Choroid plexus epithelial cell (primary cell): ENCODE measurements around the gene ADCY7.
A peak's percentile ranks its signal among the peaks of the same experiment; 100 is the strongest.

Experiments
- DNase-seq: peaks from one replicate; pipeline ENCODE4 v3.0.0-alpha.2; 2010; ENCODE audit warnings: low read depth
- H3K4me3 ChIP-seq: 2 replicates; pipeline ENCODE4 v1.5.1; 2011; ENCODE audit warnings: low read depth, mild to moderate bottlenecking, control low read depth, low read length, moderate library complexity
- TF ChIP-seq, protein P1 (sequence below): conservative IDR thresholded peaks from 2 replicates; pipeline ENCODE4 v1.5.1; 2011; ENCODE audit warnings: low read depth, mild to moderate bottlenecking, control low read depth, inconsistent platforms, low read length, moderate library complexity

Gene ADCY7

DNA sequence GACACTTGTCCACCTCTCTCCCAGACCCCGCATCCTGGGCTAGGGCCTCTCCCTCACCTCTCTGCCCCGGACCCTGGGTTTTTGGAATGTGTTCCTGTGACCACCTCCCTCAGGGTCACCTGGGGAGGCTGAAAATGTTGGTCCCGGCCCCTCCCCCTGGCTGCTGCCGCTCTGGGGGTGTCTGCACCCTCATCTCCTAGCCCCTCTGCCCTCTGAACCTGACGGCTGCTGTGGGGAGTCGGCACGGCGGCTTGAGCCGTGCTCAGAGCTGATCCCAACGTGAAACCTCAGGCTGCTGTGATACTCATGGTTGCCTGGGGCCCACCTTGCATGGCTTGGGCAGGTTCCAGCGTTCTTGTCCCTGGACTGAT is 42.8 kb downstream of the ADCY7 start:
- TF ChIP-seq, protein P1, sequence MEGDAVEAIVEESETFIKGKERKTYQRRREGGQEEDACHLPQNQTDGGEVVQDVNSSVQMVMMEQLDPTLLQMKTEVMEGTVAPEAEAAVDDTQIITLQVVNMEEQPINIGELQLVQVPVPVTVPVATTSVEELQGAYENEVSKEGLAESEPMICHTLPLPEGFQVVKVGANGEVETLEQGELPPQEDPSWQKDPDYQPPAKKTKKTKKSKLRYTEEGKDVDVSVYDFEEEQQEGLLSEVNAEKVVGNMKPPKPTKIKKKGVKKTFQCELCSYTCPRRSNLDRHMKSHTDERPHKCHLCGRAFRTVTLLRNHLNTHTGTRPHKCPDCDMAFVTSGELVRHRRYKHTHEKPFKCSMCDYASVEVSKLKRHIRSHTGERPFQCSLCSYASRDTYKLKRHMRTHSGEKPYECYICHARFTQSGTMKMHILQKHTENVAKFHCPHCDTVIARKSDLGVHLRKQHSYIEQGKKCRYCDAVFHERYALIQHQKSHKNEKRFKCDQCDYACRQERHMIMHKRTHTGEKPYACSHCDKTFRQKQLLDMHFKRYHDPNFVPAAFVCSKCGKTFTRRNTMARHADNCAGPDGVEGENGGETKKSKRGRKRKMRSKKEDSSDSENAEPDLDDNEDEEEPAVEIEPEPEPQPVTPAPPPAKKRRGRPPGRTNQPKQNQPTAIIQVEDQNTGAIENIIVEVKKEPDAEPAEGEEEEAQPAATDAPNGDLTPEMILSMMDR: no peak
- no peak for DNase-seq
- no peak overlapping the region for H3K4me3 ChIP-seq

DNA sequence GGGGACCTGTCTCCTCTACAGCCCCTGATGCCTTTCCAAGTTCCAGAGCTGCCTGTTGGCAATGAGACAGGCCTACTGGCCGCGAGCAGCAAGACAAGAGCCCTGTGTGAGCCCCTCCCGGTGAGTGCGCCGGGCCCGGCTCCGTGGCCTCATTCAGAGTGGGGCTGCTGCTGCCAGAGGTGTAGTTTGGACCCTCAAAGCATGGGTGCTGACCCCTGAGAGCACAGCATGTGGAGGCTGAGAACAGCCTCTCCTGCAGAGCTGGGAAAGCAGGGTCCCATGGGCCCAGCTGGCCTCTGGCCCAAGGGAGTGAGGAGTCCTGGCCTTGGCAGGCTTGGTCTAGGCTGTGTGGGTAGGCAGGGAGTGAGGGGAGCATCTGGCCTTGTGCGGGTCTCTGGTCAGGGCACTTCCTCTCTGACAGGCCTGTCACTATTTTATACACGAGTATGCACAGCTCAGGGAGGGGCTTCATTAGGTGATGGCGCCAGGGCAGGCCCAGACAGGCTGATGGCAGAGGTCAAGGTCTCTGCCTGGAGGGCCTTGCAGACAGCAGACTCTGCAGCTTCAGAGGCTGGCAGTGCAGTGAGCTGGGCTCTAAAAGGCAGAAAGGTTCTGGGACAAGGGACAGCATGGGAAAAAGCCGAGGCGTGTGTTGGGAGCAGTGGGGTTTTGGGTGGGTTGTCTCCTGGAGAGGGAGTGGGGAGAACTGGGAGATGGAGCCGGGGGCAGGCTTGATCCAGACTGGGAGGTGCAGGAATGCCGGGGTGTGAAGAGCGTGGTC is 43.4 kb downstream of the ADCY7 start:
- TF ChIP-seq, protein P1: no peak

DNA sequence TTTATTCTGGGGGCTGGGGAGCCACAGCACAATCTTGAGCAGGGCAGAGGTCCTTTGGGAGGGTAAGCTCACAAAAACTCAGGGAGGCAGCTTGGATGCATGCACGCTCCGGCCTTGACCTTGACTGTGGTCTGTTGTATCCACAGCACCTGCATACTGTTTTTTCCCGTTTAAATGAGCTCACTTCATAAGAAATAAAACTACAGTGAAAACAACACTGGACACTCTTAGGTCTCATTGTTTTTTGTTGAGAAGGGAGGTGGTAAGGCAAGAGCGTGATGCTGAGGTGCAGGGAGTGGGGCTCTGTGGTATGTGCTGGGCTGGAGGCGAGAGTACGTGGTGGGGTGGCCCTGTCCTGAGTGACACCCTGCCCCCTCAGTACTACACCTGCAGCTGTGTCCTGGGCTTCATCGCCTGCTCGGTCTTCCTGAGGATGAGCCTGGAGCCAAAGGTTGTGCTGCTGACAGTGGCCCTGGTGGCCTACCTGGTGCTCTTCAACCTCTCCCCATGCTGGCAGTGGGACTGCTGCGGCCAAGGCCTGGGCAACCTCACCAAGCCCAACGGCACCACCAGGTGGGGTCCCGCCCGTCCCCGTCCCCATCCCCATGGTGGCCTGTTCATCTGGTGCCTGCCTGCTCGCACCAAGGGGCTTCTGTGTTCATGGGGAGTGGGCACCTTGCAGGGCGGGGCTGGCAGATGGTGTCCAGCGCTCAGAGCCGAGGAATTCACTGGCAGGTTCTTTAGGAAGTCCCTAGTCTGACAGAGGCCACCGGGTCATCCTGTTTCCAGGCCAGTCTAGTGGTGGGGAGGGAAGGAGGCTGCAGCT is 44.2 kb downstream of the ADCY7 start:
- no peak overlapping the region for H3K4me3 ChIP-seq
- DNase-seq: no peak
- TF ChIP-seq, protein P1: no peak

More for the DNA sequence above, 43.4 kb downstream of the ADCY7 start:
- no peak overlapping the region for H3K4me3 ChIP-seq
- no peak for DNase-seq

DNA sequence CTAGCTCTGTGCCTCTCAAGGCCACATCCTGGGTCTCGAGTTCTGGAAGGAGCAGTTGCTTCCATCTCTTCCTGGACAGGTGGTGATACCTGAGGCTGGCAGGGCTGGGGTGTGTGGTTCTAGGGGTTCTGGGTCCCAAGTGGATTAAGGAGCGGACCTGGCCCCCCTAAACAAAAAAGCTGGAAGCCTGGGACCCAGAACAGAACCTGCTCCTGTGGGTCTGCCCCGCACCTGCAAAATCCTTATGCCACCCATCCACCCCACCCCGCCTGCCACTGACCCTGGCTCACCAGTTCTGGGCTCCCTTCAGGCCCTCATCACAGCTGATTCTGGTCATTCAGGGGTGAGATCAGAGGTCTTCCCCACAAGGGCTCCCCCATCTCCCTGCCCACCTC is 44.8 kb downstream of the ADCY7 start:
- TF ChIP-seq, protein P1: no peak
- no peak for DNase-seq
- no peak overlapping the region for H3K4me3 ChIP-seq

DNA sequence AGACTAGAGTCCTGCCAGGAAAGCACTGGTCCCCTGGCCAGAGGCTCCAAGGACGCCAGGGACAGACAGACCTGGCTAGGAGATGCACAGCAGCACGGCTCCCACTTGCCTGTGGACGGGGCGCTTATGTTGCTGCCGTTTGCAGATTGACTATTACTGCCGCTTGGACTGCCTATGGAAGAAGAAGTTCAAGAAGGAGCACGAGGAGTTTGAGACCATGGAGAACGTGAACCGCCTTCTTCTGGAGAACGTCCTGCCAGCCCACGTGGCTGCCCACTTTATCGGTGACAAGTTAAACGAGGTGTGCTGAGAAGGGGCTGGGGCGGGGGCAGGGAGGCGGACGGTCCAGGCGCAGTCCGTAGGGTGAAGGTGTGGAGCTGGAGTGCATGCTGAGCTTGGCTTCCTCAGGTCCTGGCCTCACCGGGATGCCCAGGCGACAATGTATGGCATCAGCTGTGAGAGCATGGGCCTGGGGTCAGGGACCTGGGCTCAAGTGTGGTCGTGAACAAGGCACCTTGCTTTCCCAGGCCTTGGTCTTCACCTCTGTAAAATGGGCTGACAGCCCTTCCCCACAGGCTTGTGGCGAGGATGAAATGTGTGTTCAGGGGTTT is 45.6 kb downstream of the ADCY7 start:
- H3K4me3 ChIP-seq: no peak overlapping the region
- no peak for DNase-seq
- TF ChIP-seq, protein P1: no peak

DNA sequence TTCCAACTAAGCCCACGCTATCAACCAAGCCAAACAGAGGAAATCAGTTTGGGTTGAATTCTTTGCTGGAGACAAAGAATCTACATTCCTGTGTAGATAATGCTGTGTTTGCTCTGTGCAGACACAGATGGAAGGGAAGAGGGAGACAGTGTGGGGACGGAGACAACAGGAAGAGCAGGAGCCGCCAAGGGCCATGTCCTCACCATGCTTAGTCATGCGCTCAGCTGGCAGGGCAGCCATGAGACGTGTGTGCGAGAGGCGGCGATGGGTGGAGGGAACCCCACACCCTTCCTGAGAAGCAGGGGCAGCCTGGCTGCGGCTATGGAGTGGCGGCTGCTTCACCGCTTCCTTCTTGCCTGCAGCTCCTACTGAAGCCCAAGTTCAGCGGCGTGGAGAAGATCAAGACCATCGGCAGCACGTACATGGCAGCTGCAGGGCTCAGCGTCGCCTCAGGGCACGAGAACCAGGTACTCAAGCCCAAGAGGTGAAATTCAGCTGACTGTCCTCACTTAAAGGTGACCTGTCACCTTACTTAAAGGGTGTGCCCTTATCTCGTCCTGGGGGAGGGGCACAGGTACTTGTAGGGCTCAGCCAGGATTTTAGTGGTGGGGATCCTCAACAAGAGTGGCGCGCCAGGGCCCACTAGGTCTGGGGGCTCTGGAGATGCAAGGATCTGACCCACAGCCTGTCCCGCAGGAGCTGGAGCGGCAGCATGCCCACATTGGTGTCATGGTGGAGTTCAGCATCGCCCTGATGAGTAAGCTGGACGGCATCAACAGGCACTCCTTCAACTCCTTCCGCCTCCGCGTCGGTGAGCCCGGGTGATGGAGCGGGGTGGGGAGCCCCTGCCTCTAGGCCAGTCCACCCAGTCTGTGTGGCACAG is 47.5 kb downstream of the ADCY7 start:
- no peak overlapping the region for H3K4me3 ChIP-seq
- TF ChIP-seq, protein P1: no peak
- DNase-seq: peak; percentile 74
